ENCODE data around the gene CDSN.

Gene CDSN

DNA sequence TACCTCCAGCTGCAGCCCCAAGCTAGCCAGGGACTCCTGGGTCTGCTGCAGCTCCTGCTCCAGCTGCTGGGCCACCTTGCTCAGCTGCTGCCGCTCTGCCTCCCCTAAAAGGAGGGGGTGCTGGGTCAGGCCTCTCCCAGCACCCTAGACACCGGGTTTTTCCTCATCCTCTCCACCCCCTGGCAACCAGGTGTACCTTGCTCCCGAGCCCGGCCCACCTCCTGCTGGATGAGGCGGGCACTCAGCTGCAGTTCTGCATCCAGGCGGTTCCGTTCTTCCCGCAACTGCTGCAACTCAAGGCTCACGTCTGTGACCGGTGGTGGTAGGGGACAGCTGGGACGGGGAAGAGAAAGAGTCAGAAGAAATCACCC is 24.7 kb upstream of the CDSN start:
- no peak for DNase-seq

DNA sequence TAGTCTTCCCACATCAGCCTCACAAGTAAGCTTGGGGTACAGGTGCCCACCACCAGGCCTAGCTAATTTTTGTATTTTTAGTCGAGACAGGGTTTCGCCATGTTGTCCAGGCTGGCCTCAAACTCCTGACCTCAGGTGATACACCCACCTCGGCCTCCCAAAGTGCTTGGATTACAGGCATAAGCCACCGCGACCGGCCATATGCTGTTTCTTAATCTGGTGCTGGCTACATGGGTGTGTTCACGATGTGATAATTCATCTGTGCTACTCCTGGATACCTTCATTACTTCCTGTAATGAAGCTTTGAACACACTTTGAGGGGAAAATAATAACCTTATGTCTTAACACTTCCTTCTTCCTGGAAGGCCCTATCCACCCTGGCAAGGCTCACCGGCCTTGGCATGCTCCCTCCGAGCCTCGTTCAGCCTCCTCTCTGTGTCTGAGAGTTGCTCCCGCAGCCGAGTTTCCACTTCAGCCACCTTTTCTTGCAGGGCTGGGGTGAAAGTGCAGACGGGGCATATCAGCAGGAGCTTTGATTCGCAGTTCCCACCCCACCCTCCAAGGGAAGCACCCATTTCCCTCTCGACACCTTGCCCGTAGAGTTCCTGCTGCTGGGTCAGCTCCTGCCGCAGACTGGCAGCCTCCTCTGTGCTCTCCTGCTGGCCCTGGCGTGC is 24.2 kb upstream of the CDSN start:
- DNase-seq: no peak

DNA sequence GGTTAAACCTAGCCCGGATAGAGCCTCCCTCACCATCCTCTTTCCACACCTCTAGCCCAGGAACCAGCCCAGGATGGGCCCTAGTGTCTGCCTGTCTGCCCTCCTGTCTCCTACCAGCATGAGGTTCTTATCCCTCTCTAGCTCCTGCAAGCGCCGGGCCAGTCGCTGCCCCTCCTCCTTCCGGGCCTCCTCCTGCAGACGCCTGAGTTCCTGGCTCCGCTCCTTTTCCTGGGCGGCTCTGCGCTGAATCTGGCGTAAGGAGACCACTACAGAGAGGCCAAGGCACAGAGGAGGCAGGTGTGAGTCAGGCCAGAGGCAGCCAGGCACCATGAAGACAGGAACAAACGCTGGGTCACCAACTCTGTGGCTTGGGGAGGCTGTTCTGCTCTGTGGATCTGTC is 22.9 kb upstream of the CDSN start:
- peak; percentile 56 for DNase-seq

DNA sequence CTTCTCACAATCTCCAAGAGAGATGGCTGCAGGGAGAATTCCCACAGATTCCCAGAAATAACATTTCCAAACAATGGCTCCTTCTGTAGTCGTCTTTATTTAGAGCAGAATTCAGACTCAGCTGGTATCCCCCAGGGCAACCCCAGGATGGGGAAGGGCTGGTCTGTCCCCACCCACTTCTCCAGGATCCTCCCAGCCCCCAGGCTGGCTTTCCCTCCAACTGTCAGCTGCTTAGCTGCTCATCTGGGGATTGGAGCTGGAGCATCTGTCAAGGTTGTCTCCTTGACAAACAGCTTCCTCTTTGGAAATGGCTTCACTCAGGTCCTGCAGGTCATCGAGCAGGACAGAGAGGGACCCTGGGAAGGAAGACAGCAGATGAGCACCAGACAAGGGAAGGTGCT is 22.1 kb upstream of the CDSN start:
- no peak for DNase-seq

DNA sequence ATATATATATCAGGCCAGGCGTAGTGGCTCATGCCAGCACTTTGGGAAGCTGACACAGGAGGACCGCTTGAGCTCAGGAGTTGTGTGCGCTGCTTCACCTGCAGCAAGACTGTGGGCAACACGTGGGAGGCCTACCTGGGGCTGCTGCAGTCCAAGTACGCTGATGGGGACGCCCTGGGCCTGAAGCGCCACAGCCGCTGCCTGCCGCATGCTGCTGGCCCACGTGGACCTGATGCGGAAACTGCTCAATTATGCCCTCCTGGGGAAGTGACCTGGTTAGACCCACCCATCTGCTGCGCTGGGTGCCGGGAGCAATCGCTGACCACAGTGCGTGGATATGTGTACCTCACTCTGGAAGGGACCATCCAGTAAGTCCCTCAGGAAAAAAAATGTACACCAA is 20.4 kb upstream of the CDSN start:
- DNase-seq: no peak

DNA sequence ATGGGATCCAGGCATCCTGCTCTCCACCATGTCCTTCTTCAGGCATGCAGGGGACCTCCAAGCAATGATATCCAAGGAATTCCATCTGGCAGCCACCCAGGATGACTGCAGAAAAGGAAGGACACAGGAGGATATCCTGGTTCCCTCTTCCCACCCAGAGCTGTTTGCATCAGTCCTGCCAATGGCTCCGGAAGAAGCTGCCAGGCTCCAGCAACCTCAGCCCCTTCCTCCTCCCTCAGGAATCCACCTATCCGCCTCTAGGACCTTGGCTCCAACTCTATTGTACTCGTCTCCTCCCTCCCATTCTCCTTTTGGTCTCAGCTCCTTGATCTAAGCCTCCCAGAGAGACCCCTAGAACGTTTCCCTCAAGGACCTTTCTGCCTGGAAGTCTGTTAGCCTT is 19.4 kb upstream of the CDSN start:
- no peak for DNase-seq

DNA sequence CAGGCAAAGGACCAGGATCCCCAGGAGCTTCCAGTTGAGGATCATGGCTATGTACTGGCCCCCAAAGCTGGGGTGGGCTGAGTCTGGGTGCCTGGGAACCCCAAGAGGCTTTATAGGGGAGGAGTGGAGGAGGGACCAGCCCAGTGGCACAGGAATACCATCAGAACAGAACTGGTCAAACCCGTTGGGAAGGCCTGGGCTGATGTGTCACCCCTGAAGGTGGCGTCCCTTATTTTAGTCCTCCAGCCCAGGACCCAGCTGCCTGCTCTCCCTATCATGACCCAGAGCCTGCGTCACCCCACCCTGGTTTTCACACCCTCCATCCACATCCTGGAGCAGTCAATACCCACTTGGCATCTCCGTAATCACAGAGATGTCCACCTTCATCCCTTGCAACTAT is 18.7 kb upstream of the CDSN start, which contains the start of gene PSORS1C2:
PSORS1C2 (minus strand) TSS at position 85 of the 400 bp plus-strand sequence; CDS start at position 45, 40 bp downstream.
- no peak for DNase-seq

DNA sequence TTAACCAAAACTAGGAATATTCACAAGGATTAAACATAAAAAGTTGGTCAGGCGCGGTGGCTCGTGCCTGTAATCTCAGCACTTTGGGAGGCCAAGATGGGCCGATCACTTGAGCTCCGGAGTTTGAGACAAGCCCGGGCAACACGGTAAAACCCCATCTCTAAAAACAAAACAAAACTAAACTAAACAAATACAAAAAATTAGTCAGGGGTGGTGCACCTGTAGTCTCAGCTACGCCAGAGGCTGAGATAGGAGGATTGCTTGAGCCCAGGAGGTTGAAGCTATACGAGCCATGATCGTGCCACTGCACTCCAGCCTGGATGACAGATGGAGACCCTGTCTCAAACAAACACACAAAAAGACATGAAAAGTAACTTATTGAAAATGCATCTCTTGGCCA is 15.5 kb upstream of the CDSN start:
- no peak for DNase-seq

DNA sequence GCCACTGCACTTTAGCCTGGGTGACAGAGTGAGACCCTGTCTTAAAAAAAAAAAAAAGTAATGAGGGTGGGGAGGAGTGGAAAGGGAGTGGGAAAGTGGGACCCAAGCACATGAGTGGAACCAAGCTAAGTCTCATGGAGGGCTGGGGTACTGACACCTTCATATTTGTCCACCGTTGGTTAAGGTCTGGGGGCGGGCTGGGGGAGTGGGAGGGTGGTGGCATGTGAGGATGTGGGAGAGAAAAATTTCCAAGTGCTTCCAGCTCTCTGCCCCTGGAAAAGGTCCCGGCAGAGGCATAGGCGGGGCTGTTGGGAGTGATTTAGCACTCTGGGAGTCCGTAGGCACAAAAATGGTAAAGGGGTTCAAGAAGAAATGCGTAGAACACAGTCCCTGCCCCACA is 12.6 kb upstream of the CDSN start:
- DNase-seq: no peak

DNA sequence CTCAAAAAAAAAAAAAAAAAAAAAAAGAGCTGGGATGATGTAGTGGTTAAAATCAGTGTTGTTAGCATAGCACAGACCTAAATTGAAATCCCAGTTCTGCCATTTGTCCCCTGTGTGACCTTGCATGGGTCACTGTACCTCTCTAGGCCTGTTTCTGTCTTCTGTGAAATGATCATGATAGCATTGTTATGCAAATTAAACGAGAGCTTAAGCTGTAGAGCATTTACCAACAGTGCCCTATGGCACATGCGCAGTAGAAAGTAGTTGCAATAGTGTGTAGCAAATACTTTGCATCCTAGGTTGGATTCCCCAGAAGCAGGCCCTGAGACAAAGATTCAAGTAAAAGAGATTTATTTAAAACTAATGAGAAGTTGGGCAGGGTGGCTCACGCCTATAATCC is 11.3 kb upstream of the CDSN start:
- DNase-seq: no peak

DNA sequence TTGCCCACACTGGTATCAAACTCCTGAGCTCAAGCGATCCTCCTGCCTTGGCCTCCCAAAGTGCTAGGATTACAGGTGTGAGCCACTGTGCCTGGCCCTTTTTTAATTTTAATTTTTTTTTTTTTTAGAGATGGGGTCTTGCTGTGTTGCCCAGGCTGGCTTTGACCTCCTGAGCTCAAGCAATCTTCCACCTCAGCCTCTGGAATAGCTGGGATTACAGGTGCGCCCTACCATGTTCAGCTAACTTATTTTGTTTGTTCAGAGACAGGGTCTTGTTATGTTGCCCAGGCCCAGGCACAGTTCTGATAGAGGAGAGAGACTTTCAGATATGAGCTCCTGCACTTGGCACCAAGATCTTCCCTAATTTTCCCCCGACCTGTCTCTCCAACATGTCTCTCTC is 10.5 kb upstream of the CDSN start:
- no peak for DNase-seq

DNA sequence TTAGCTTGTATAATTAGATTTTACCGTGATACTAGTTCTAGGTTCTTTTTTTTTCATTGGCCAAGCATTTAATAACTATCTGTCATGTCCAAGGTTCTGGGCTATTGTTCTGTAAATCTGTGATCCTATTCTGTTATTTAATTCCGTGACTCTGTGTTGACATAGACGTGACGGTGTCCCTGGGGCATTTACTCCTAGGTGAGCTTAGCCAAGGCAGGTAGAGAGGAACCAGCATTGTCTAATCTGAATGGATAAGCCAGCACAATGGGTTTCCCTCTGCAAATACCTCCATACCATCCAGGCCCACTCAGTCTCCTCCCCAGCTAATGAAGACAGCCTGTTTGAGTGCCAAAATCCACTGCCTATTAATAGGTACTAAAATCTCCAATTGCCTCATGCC is 8.9 kb upstream of the CDSN start:
- no peak for DNase-seq

DNA sequence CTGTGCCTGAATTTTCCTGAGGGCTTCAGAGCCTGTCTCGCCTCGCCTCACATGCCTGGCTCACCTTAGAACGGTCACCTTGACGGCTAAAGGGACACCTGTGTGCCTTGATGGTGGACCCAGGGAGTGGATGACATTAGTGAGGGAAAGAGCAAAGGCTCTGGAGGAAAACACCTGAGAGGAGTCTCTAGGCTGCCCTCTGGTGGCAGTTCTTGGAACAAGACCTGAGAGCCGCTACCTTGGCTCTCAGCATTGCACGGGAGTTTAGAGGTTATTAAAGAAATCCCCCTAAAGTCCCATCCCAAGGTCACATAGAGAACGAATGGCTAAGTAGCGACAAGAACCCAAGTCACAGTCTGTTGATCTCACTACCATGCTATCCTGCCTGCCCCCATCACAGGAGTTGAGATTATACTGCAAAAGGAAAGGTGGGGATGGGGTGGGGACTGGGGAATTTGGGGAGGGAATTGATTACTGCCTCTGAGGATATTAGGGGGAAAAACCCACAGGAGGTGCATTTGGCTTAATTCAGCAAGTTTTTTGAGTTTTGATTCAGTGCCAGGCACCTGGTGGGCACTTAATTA is 7.9 kb upstream of the CDSN start:
- no peak for DNase-seq

DNA sequence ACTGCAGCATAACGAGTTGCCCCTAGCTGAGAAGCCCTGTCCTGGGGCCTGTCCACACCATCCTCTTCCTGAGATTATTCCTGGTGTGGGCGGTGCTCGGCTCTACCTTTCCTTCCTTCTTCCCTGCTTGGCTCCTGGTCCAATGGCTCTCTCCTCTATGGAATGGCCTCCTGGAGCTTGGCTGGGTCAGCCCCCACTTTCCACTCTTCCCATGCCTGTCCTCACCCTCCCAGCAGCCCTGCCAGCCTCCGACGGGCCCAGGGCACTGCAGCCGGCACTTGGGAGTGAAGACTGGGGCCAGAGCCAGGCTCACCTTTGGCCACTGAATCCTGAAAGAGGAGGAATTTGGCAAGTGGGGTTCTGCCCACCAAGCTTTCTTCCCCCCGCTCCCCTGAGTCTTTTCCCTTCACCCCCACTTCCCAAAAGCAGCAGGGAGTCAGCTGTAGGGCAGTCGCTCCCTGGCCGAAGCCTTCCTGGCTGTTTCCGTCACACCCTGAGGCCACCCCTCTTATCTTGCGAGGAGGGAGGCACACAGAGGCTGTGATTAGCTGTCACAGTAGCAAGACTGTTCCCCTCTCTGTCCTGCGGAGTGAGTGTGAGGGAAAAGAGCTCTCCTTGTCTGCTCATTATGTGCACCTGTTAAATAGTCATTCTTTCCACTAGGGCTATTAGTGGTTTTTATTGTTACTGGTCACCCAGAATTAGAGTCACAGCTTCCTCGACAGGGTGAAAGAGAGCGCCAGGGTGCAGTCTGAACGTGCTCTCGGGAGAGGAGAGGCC is 6.3 kb upstream of the CDSN start:
- DNase-seq: no peak

DNA sequence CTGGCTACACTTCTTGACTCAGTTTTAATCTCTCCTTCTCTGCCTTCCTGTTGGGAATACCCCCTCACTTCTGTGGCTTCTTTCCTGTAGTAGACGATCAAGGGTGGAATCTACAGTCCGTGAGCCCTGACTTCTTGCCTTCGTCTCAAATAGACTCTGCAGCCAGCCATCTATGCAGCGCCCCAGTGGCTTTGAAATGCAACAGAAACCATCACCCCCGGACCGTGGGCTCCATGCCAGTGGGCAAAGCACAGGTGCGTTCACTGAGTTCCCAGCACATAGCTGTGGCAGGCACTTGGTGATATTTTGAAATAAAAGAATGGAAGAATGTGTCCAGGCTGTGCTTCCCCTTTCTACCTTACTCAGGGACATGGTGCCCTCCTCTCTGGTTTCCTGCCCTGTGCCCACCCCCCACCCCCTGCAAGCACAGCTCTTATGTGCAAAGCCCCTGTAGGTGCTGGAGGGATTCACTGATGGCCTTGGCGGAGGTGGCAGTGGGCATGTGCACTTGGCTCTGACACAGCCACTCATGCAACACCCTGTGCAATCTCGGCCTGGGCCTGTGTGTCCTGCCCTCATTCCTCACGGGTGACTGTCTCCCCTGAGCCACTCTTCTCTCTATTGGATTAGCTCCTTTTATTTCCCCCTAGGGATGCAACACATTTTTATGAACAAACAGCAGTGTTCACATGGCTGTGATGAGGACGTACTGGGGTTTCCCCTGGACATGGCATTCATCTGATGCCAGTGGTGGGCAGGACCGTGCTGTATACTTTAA is 5.5 kb upstream of the CDSN start:
- no peak for DNase-seq

DNA sequence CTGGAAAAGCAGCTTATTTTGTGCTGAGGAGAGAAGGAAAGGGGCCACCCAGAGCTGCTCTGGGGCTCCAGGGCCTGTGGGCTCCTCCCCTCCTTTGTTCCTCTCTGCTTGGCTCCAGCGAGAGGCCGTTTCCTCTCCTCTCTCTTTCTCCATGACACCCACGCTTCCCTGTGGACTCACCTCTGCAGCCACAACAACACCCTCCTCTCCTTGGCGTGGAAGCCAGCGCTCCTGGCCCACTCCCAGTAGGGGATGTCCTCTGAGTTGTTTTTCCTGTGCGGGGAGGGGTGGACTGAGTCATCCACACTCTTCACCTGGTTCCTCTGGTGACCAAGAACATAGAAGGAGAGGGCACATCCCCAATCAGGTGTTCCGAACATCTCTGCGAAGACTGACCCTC is 4.9 kb upstream of the CDSN start:
- DNase-seq: no peak

DNA sequence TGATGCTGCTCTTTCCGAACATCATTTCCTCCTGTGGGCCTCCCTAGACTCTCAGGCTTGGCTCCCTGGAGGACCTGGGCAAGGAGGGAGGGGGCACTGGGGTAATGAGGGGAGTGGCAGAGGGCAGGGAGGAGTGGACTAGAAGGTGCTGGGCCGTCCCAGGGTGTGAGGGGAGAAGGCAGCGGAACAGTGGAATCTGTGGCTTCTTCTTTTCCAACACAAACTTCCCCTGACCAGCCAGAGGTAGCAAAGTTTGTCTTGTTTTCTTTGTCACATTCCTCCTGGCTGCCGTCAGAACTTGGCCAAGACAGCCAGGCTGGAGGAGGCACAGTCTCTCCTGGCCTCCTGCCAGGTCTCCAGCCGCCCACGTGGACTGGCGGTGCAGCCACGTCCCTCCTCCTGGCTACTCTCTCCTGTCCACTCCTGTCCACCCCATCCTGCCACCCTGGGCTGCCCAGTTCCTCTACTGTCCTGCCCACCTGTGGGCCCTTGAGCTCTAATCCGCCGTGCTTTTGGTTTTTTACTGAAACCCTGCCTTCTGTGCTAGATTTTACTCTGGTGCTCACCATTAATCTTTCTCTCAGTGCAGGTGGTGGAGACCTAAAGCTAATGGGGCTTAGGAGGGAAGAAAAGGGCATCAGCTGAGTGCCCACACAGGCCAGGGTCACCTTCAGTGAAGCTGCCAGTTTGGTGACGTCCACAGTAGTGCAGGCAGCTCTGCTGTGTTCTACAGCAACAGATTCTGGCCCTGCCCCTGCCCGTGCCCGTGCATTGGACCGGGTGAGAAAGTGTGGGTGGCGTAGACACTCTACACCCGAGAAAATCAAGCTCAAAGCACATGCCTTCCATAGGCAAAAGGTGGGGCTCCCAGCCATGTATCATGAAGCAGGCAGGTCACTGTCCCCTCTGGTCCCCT is 2.8 kb upstream of the CDSN start:
- DNase-seq: peak; percentile 64

DNA sequence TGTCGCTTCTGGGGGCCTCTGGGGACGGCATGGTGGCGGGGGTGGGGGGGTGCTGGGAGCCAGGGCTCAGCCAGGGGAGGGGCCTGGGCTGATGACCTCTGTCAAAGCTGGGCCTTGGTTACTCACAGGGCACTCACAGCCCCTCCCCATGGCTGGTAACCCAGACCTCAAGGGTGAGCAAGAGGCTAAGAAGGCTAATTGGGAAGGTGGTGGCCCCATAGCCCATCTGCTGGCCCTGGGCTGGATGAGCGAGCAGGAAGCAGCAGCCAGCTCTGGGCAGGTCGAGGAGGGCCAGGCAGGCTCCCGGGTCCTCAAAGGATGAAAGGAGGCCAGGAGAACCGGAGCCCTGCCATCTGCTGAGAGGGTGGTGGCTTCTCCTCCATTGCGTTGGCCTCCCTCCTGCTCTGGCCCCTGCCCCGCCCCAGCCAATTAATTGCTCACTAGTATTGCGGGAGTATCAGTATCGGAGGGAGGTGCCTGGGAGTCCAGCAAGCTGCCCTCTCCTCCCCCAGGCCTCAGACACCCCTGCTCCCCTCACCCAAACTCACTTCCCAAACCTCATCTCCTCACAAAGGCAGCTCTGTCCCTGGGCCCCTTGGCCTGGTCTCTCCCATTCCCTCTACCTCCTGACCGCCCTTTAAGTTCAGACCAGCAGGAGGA is 1.0 kb upstream of the CDSN start:
- DNase-seq: no peak

DNA sequence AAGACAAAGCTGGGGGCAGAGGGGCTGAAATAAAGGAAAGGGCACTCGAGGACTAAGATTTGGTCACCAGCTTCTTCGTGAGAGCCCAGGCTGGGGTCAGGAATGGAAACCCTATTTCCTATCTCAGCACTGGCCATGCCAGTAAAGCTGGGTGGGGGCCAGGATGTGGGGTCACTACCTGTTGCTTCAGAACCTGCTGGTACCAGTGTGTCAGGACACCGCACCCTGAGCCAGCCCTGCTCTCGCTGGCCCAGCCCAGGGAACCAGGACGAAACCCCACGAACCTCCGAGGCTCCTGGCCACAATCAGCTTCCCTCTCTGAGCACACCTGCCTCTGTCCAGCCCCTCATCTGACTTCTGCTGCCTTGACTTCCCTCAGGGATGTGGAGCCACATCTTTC is 2.1 kb downstream of the CDSN start:
- DNase-seq: no peak

DNA sequence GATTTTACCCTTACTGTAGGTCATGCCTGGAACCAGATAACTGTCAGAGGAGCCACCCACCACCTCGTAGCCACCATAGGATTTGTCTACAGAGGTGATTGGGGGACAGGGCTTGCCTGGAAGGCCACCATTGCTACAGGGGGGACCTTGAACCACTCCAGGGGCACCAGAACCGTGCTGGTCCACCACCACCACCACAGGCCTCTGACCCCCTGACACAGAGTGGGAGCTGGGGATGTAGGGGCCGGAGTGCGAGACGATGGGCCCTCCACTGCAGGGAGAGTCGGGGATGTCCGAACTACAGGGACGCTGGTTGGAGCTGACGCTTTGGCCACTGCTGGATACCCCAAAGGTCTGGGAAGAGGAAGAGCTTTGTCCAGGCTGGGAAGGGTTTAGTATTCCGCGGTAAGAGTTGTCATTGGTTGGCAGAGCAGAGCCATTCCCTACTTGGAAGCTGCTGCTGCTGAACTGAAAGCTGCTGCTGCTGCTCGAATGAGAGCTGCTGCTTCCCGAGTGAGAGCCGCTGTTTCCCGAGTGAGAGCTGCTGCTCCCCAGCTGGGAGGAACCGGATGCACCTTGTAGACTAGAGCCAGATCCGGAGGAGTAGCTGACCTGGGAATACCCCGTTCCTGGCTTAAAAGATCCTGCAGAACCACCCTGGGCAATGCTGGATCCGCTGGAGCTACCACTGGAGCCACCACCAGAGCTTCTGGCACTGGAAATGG is 3.4 kb downstream of the CDSN start:
- no peak for DNase-seq

DNA sequence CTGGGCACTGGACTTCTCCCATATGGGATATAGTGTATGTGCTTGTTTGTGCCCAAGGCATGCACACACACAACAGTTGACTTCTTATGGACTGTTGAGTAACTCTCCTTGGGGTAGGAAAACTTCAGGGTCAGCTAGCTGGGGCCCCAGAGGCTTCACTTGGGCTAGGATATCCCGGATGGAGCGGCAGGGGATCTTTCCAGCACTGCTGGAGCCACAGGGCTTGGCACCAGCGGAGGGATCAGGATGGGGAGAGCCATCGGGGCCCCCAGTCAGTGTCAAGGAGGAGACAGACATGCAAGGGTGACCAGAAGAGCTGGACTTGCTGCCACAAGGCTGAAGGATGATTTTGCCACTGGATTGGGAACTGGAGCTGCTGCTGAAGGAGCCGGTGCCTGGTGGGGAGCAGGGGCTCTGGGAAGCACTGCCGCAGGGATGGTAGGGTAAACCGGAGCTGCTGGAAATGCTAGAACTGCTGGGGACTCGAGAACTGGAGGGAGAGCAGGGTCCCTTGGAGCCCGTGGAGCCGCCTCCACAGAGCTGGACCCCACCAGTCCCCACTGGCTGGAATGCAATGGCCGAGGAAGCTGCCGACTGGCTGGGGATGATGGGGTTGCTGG is 4.2 kb downstream of the CDSN start:
- DNase-seq: no peak

Data from amniotic stem cell (primary cell).